IMR-90 (cell line): ENCODE results near the gene KLK12.

ENCODE experiments used
- MXI1 ChIP-seq: IDR thresholded peaks from 2 replicates; pipeline ENCODE4 v1.6.1; 2012; ENCODE audit warnings: low read depth, mild to moderate bottlenecking, low read length, moderate library complexity, borderline replicate concordance
- POLR2A ChIP-seq: IDR thresholded peaks from 2 replicates; pipeline ENCODE4 v1.6.1; 2012; ENCODE audit warnings: mild to moderate bottlenecking, low read depth, low read length
- RCOR1 ChIP-seq: IDR thresholded peaks from 2 replicates; pipeline ENCODE4 v1.6.1; 2012; ENCODE audit warnings: mild to moderate bottlenecking, low read length, improper control_type of control experiment; ENCODE audit not compliant: insufficient replicate concordance
- SMC3 ChIP-seq: fragments of 150-350 bp; IDR thresholded peaks from 2 replicates; pipeline ENCODE4 v1.6.1; 2016; ENCODE audit warnings: low read depth, mild to moderate bottlenecking, antibody characterized with exemption, low read length, moderate library complexity
- TF ChIP-seq, protein P1 (sequence below): conservative IDR thresholded peaks from 2 replicates; pipeline ENCODE4 v1.5.1; 2012; ENCODE audit warnings: mild to moderate bottlenecking, low read depth, low read length, improper control_type of control experiment

DNA sequence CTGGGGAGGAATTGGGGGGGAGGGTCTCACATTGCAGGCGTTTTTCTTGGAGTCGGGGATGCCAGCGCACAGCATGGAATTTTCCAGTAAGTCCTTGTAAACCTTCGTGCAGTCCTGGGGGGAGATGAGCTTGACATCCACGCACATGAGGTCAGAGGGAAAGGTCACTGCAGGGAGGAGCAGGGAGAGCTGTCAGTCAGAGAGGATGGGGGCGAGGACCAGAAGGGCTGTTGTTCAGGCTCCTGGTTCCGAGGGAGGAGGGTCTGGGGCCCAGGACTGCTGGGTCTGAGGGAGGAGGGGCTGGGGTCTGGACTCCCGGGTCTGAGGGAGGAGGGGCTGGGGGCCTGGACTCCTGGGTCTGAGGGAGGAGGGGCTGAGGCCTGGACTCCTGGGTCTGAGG, 55.0 kb downstream of the KLK12 start:
- TF ChIP-seq POLR2A (no peak), MXI1 (no peak), RCOR1 (no peak), SMC3 (no peak)
- TF ChIP-seq, protein P1, sequence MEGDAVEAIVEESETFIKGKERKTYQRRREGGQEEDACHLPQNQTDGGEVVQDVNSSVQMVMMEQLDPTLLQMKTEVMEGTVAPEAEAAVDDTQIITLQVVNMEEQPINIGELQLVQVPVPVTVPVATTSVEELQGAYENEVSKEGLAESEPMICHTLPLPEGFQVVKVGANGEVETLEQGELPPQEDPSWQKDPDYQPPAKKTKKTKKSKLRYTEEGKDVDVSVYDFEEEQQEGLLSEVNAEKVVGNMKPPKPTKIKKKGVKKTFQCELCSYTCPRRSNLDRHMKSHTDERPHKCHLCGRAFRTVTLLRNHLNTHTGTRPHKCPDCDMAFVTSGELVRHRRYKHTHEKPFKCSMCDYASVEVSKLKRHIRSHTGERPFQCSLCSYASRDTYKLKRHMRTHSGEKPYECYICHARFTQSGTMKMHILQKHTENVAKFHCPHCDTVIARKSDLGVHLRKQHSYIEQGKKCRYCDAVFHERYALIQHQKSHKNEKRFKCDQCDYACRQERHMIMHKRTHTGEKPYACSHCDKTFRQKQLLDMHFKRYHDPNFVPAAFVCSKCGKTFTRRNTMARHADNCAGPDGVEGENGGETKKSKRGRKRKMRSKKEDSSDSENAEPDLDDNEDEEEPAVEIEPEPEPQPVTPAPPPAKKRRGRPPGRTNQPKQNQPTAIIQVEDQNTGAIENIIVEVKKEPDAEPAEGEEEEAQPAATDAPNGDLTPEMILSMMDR, result no peak
